Endothelial cell (in vitro differentiated cells): ENCODE data around the gene GLI3. TPM values are rescaled to one million over a fixed set of nuclear protein-coding genes. Genes with fewer than 3 reads are reported as not detected.

ENCODE experiments used
- DNase-seq: peaks from one replicate; pipeline ENCODE4 v3.0.0; 2021; ENCODE audit warnings: low spot score
- H3K27ac Mint-ChIP-seq: one replicate; pipeline ENCODE4 v1.8.0; 2021; ENCODE audit warnings: mixed read lengths, inconsistent platforms; ENCODE audit not compliant: unreplicated experiment
- H3K27me3 Mint-ChIP-seq: one replicate; pipeline ENCODE4 v1.8.0; 2021; ENCODE audit warnings: mild to moderate bottlenecking, moderate library complexity, mixed read lengths, inconsistent platforms; ENCODE audit not compliant: unreplicated experiment
- H3K36me3 Mint-ChIP-seq: one replicate; pipeline ENCODE4 v1.8.0; 2021; ENCODE audit warnings: mild to moderate bottlenecking, low read depth, mixed read lengths, inconsistent platforms; ENCODE audit not compliant: unreplicated experiment
- H3K4me1 Mint-ChIP-seq: one replicate; pipeline ENCODE4 v1.8.0; 2021; ENCODE audit warnings: mild to moderate bottlenecking, mixed read lengths, inconsistent platforms; ENCODE audit not compliant: unreplicated experiment
- H3K4me3 Mint-ChIP-seq: one replicate; pipeline ENCODE4 v1.8.0; 2021; ENCODE audit warnings: mild to moderate bottlenecking, mixed read lengths, inconsistent platforms; ENCODE audit not compliant: unreplicated experiment
- H3K9me3 Mint-ChIP-seq: one replicate; pipeline ENCODE4 v1.8.0; 2021; ENCODE audit warnings: mixed read lengths, inconsistent platforms; ENCODE audit not compliant: unreplicated experiment
- CTCF ChIP-seq: fragments of 200-600 bp; sonication (generic); IDR thresholded peaks from one replicate; pipeline ENCODE4 v1.5.0; 2021; ENCODE audit warnings: antibody characterized with exemption; ENCODE audit not compliant: unreplicated experiment
- total RNA-seq: library from RNA; stranded (reverse); fragmentation: NEBNext Ultra II Directional; extraction: Animal tissue kit (Norgen Biotek cat#: 25700); gene quantifications from one replicate; pipeline ENCODE4 v1.2.1, GENCODE V29; 2021; ENCODE audit not compliant: unreplicated experiment

The GLI3 gene
- total RNA-seq, 1 donor from 2014 or later: 24.9 TPM

GRCh38 chr7:42084263-42084662 lies 152.7 kb downstream of the GLI3 start:
- Mint-ChIP-seq H3K4me1 (peaks cover 22% of the 10 kb centered on the region), H3K27ac (no peak overlapping the region), H3K9me3 (no peaks in the 10 kb centered on the region), H3K36me3 (no peaks in the 10 kb centered on the region), H3K27me3 (peaks cover 4% of the 10 kb centered on the region), H3K4me3 (no peak overlapping the region)
- no peak for TF ChIP-seq CTCF
- no peak for DNase-seq

GRCh38 chr7:42083284-42083683 lies 153.7 kb downstream of the GLI3 start:
- H3K4me3 Mint-ChIP-seq: no peak overlapping the region
- H3K9me3 Mint-ChIP-seq: no peaks in the 10 kb centered on the region
- TF ChIP-seq CTCF: no peak
- no peak for DNase-seq
- peaks cover 20% of the 10 kb centered on the region for H3K4me1 Mint-ChIP-seq
- H3K27ac Mint-ChIP-seq: no peak overlapping the region
- no peaks in the 10 kb centered on the region for H3K36me3 Mint-ChIP-seq
- peaks cover 4% of the 10 kb centered on the region for H3K27me3 Mint-ChIP-seq

- DNase-seq: no peak
- no peak overlapping the region for H3K4me3 Mint-ChIP-seq
- no peak for TF ChIP-seq CTCF
- H3K27me3 Mint-ChIP-seq: peaks cover 4% of the 10 kb centered on the region
- no peaks in the 10 kb centered on the region for H3K36me3 Mint-ChIP-seq
- H3K4me1 Mint-ChIP-seq: peaks cover 23% of the 10 kb centered on the region
- H3K27ac Mint-ChIP-seq: no peak overlapping the region
- H3K9me3 Mint-ChIP-seq: no peaks in the 10 kb centered on the region
These were observed 154.9 kb downstream of the GLI3 start for GRCh38 chr7:42082144-42082543.

- no peaks in the 10 kb centered on the region for H3K9me3 Mint-ChIP-seq
- no peak for TF ChIP-seq CTCF
- no peak overlapping the region for H3K27ac Mint-ChIP-seq
- H3K36me3 Mint-ChIP-seq: no peaks in the 10 kb centered on the region
- peaks cover 4% of the 10 kb centered on the region for H3K27me3 Mint-ChIP-seq
- H3K4me3 Mint-ChIP-seq: no peak overlapping the region
- peaks cover 27% of the 10 kb centered on the region for H3K4me1 Mint-ChIP-seq
- no peak for DNase-seq
These were observed 155.3 kb downstream of the GLI3 start for GRCh38 chr7:42081671-42082070.

- Mint-ChIP-seq H3K4me1 (peaks cover 27% of the 10 kb centered on the region), H3K9me3 (no peaks in the 10 kb centered on the region), H3K27me3 (peaks cover 3% of the 10 kb centered on the region), H3K4me3 (no peak overlapping the region), H3K27ac (no peak overlapping the region), H3K36me3 (no peaks in the 10 kb centered on the region)
- no peak for TF ChIP-seq CTCF
- no peak for DNase-seq
These were observed 156.0 kb downstream of the GLI3 start for GRCh38 chr7:42080841-42081586.
